KBM-7 (cell line): Measurements from ENCODE around the gene CEP63.

Source experiments
- DNase-seq: peaks from one replicate; pipeline ENCODE4 v3.0.0-alpha.2; 2015
- in situ Hi-C: fragments of 300-500 bp; cut with MboI; formaldehyde crosslinking; loops from 2 replicates; pipeline ENCODE4 v1.14.3; 2020; ENCODE audit warnings: low sequenced_read_pairs, low pct_unique_long_range_greater_than_20kb, mixed read lengths

CEP63 gene

GRCh38 chr3:134615743-134616142 lies 129.9 kb downstream of the CEP63 start:
- in situ Hi-C loops, result no loop called here
- DNase-seq, result no peak

GRCh38 chr3:134617608-134618477 lies 132.0 kb downstream of the CEP63 start:
- in situ Hi-C loops, result no loop called here
- DNase-seq, result no peak

GRCh38 chr3:134618478-134619300 lies 132.8 kb downstream of the CEP63 start:
- no peak for DNase-seq
- in situ Hi-C loops, result no loop called here

- DNase-seq, result no peak
These were observed 133.4 kb downstream of the CEP63 start for GRCh38 chr3:134619301-134619615.

GRCh38 chr3:134619884-134620445 lies 134.1 kb downstream of the CEP63 start:
- in situ Hi-C loops, result no loop called here

More at GRCh38 chr3:134619301-134619615, 133.4 kb downstream of the CEP63 start:
- in situ Hi-C loops, result no loop called here

GRCh38 chr3:134620476-134621115 lies 134.7 kb downstream of the CEP63 start:
- DNase-seq, result no peak
- in situ Hi-C loops, result no loop called here

More at GRCh38 chr3:134619884-134620445, 134.1 kb downstream of the CEP63 start:
- DNase-seq, result no peak

GRCh38 chr3:134621854-134622253 lies 136.0 kb downstream of the CEP63 start:
- DNase-seq, result no peak
- in situ Hi-C loops, result no loop called here

- in situ Hi-C loops, result no loop called here
These were observed 137.0 kb downstream of the CEP63 start for GRCh38 chr3:134622806-134623365.

GRCh38 chr3:134623615-134624245 lies 137.9 kb downstream of the CEP63 start:
- DNase-seq, result no peak
- in situ Hi-C loops, result no loop called here

More at GRCh38 chr3:134622806-134623365, 137.0 kb downstream of the CEP63 start:
- no peak for DNase-seq
